ENCODE data around the gene CDH4. TPM values are rescaled to one million over a fixed set of nuclear protein-coding genes. Genes with fewer than 3 reads are reported as not detected.
"Not testable (repeated sequence)": the region's sequence is repeated elsewhere in the genome, so short reads cannot be mapped to it uniquely, and the experiment has no call there.

Gene CDH4
- total RNA-seq, 1 donor from 2014 or later = not detected

DNA sequence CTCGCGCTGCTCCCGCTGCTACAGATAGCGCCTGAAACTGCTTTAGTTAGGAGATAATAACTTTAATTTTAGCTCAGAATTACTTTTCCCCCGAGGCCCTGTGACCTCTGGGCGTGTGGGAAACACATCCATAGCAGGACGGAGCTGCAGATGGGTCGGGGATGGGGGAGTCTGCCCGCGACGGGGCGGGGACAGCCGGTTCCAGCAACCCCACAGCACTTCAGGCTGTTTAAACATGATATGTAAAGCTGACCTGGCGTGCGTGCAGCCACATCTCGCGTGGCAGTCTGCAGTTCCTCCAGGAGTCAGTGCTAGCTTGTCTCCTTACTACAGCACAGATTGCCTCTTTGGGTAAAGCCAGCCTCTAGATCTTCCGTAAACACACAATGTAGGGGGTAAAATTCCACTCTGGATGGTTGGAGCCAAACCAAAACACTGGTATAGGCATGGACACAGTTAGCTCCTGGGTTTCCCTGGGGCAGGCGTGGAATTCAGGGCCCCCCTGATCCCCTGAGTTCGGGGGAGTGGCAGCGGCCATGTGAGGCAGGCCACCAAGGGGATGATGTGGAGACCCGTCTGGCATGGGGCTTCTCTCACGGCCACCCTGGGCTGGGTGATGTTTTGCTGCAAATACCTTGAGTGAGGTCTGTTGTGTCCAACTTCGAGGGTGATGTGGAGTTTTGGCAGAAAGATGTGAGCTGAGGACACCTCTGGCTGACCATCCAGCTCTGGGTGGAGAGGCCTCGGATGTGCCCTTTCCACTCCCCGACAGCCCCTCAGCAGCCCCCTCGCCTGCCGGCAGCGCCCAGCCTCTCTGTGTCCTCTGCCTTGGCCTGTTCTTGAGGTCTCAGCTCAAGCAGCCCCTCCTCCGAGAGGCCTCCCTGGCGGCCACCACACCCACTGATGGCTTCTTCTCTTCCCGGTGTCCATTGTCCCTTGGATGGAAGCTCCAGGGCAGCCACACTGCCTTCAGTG is 599.2 kb downstream of the CDH4 start:
- TF ChIP-seq, protein P1, sequence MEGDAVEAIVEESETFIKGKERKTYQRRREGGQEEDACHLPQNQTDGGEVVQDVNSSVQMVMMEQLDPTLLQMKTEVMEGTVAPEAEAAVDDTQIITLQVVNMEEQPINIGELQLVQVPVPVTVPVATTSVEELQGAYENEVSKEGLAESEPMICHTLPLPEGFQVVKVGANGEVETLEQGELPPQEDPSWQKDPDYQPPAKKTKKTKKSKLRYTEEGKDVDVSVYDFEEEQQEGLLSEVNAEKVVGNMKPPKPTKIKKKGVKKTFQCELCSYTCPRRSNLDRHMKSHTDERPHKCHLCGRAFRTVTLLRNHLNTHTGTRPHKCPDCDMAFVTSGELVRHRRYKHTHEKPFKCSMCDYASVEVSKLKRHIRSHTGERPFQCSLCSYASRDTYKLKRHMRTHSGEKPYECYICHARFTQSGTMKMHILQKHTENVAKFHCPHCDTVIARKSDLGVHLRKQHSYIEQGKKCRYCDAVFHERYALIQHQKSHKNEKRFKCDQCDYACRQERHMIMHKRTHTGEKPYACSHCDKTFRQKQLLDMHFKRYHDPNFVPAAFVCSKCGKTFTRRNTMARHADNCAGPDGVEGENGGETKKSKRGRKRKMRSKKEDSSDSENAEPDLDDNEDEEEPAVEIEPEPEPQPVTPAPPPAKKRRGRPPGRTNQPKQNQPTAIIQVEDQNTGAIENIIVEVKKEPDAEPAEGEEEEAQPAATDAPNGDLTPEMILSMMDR (IDR thresholded peaks at IDR 0.05) = no peak
- no peaks in the 10 kb centered on the region for H3K36me3 ChIP-seq
- H3K27ac ChIP-seq = no peak overlapping the region
- no peak for DNase-seq (ENCODE audit: low spot score in 2 of 2)
- H3K4me3 ChIP-seq = no peak overlapping the region
- no peaks in the 10 kb centered on the region for H3K4me1 ChIP-seq
- H3K9me3 ChIP-seq = no peaks in the 10 kb centered on the region
- H3K27me3 ChIP-seq = no peaks in the 10 kb centered on the region
- intact Hi-C loops (cut with DNase I) = no loop called here

DNA sequence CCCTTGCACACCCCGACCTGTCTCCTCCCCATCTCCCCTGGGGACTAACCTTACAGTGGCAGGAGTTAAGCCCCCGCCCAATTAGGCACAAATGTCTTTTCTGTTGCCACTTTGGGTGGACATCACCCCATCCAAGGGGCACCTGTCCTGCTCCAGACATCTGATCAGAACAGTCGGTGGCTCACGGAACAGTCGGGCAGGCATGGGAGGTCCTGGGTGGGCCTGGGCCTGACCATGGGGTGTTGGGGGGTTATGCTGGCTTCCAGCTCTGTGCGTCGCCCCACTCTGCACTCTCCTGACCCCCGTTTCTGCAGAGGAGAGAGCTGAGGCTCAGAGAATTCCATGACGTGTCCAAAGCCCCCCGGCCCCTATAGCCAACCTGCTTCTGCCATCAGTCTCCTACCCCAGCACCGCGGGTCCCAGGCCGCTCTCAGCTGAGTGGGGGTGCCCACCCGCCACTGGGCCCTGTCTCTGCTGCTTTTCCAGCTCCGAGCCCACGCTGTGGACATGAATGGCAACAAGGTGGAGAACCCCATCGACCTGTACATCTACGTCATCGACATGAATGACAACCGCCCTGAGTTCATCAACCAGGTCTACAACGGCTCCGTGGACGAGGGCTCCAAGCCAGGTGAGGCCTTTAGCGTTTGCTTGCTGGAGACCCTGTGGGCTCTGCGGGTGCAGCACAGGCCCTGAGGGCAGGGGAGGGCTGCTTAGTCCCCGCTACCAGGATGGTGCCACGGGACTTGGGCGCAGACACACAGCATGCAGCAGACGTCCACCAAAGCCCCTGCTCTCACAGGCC is 600.4 kb downstream of the CDH4 start:
- intact Hi-C loops (cut with DNase I) = no loop called here
- Histone ChIP-seq H3K4me3 (no peak overlapping the region), H3K4me1 (no peaks in the 10 kb centered on the region), H3K9me3 (no peaks in the 10 kb centered on the region), H3K27me3 (no peaks in the 10 kb centered on the region), H3K27ac (no peak overlapping the region), H3K36me3 (no peaks in the 10 kb centered on the region)
- no peak for DNase-seq (ENCODE audit: low spot score in 2 of 2)
- TF ChIP-seq, protein P1 (IDR thresholded peaks at IDR 0.05) = no peak

DNA sequence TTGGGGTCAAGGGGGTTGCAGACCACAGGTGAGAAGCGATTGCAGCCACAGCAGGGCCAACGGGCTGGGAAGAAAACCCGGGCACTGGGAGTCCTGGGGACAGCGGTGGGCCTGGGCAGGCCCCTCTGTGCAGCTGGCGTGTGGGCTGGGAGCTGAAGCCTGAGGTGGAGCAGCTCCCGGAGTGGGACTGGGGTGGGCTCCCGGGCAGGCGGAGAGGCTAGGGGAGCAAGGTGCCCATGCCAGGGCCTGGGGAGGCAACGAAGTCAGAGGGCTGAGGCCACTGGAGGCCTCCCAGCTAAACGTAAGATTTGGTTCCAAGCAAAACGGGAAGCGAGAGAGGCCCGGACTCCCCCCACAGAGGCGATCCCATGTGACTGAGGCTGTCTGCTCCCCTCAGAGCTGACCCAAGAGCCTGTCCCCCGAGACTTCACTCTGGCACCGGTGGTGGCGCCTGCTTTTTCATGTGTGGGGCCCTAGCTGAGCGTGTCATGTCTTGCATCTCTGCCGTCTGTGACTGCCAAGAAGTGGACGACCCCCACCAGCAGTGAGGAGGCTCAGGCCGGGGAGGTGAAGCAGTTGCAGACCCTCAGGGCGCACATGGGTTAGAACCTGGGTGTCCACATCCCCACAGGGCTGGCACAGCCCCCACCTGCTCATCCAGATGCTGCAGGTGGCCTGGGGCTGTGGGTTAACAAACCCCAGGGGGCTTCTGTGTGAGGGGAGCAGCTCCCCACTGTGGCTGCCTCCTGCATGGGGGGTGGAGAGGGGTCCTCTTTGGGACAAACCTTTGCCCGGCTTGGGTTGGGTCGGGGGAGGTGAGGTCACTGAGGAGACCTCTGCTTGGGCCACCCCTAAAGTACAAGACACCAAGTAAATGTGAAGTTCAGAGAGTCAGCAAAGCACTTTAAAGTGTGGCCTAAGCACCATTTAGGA is 601.3 kb downstream of the CDH4 start:
- DNase-seq (ENCODE audit: low spot score in 2 of 2) = no peak
- Histone ChIP-seq H3K27ac (no peak overlapping the region), H3K27me3 (no peaks in the 10 kb centered on the region), H3K4me3 (no peak overlapping the region), H3K4me1 (no peaks in the 10 kb centered on the region), H3K9me3 (no peaks in the 10 kb centered on the region), H3K36me3 (no peaks in the 10 kb centered on the region)
- TF ChIP-seq, protein P1 (IDR thresholded peaks at IDR 0.05) = no peak
- intact Hi-C loops (cut with DNase I) = no loop called here

DNA sequence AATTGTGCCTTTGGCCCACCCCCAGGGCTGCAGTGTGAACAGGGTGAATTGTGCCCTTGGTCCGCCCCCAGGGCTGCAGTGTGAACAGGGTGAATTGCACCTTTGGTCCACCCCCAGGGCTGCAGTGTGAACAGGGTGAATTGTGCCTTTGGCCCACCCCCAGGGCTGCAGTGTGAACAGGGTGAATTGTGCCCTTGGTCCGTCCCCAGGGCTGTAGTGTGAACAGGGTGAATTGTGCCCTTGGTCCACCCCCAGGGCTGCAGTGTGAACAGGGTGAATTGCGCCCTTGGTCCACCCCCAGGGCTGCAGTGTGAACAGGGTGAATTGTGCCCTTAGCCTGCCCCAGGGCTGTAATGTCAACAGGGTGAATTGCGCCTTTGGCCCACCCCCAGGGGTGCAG is 602.5 kb downstream of the CDH4 start:
- intact Hi-C loops (cut with DNase I); H3K27ac ChIP-seq; H3K9me3 ChIP-seq; H3K4me3 ChIP-seq; DNase-seq (ENCODE audit: low spot score in 2 of 2); H3K4me1 ChIP-seq; H3K36me3 ChIP-seq; H3K27me3 ChIP-seq: not testable (repeated sequence)

DNA sequence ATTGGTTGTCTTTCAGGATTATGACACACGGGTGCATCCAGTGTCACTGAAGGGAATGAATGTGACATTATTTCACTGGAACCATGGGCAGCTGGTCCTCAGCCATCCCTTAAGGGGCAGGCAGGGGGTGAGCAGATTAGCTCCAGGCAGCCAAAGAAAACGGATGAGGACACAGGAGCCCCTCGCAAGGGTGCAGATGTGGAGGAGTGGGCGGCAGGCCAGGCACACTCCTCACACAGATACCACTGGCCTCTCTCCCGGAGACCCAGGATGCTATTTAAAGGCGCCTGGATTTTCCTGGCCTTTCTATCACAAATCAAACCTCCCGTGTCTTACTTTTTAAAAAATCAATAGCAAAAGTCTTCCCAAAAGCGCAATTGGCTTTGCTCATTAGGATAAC is 603.2 kb downstream of the CDH4 start:
- TF ChIP-seq, protein P1 (IDR thresholded peaks at IDR 0.05) = no peak
- Histone ChIP-seq H3K27ac (no peak overlapping the region), H3K4me3 (no peak overlapping the region), H3K4me1 (no peaks in the 10 kb centered on the region), H3K27me3 (no peaks in the 10 kb centered on the region), H3K9me3 (no peaks in the 10 kb centered on the region), H3K36me3 (no peaks in the 10 kb centered on the region)
- DNase-seq (ENCODE audit: low spot score in 2 of 2) = no peak
- intact Hi-C loops (cut with DNase I) = no loop called here
